Skeletal muscle satellite cell (primary cell): ENCODE measurements around the gene BICD1.

Source experiments
- H3K27me3 ChIP-seq: 2 replicates; pipeline ENCODE4 v1.7.0; 2013; ENCODE audit warnings: low read length; ENCODE audit not compliant: control insufficient read depth, insufficient read depth
- H3K36me3 ChIP-seq: 2 replicates; pipeline ENCODE4 v1.7.0; 2013; ENCODE audit warnings: mild to moderate bottlenecking, control low read depth, low read length; ENCODE audit not compliant: insufficient read depth
- H3K4me1 ChIP-seq: 2 replicates; pipeline ENCODE4 v1.7.0; 2013; ENCODE audit warnings: low read length; ENCODE audit not compliant: control insufficient read depth, insufficient read depth
- H3K4me2 ChIP-seq: 2 replicates; pipeline ENCODE4 v1.7.0; 2013; ENCODE audit warnings: mild to moderate bottlenecking, low read length
- H3K4me3 ChIP-seq: 2 replicates; pipeline ENCODE4 v1.7.0; 2013; ENCODE audit warnings: low read length
- H3K9ac ChIP-seq: 2 replicates; pipeline ENCODE4 v1.7.0; 2013; ENCODE audit warnings: mild to moderate bottlenecking, low read depth, low read length, moderate library complexity
- H3K9me3 ChIP-seq: replicated peaks from 2 replicates; pipeline ENCODE4 v1.7.0; 2013; ENCODE audit warnings: mild to moderate bottlenecking, control low read depth, low read length

The BICD1 gene

DNA sequence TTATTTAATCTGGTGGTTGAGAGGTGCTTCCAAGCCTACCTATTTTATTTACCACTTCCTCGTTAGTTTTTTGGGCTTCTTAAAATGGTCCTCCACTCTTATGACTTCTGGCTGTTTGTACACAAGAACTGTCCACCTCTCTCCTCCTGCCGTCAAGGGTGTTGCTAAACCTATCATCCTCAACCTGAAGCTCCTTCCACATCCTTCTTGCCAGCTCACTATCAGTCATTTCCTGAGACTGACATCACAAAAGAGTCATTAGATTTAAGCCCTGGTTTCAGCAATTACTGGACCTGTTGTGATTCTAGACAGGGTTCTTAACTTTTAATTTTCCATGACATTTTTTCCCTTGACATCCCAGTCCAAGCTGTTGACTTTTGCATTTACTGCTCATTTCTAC lies 91.9 kb downstream of the BICD1 start:
- H3K27me3 ChIP-seq, result no peaks in the 10 kb centered on the region
- H3K4me1 ChIP-seq, result peaks cover 7% of the 10 kb centered on the region
- peaks cover 4% of the 10 kb centered on the region for H3K9me3 ChIP-seq
- no peak overlapping the region for H3K4me3 ChIP-seq
- no peaks in the 10 kb centered on the region for H3K36me3 ChIP-seq
- no peak overlapping the region for H3K9ac ChIP-seq
- no peak overlapping the region for H3K4me2 ChIP-seq

DNA sequence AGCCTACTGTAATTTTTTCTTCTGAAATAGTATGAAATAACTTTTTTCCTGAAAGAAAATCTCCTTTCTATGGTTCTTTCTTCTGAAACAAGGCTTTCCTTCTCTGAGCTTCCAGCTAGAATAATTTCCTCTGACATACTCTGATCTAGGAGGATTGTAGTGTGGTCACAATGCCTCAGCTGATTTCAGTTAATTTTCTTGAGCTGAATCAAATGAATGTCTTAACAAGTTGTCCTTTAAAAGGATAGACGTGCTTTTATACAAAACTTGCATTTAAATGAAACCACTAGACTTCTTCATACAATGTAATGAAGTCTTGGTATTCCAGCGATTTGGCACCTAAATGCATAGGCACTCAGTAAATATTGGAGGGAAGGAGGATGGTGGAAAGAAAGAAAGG lies 94.4 kb downstream of the BICD1 start:
- Histone ChIP-seq H3K4me1 (peaks cover 7% of the 10 kb centered on the region), H3K36me3 (no peaks in the 10 kb centered on the region), H3K9me3 (no peaks in the 10 kb centered on the region), H3K4me2 (no peak overlapping the region), H3K27me3 (no peaks in the 10 kb centered on the region), H3K9ac (no peak overlapping the region), H3K4me3 (no peak overlapping the region)

DNA sequence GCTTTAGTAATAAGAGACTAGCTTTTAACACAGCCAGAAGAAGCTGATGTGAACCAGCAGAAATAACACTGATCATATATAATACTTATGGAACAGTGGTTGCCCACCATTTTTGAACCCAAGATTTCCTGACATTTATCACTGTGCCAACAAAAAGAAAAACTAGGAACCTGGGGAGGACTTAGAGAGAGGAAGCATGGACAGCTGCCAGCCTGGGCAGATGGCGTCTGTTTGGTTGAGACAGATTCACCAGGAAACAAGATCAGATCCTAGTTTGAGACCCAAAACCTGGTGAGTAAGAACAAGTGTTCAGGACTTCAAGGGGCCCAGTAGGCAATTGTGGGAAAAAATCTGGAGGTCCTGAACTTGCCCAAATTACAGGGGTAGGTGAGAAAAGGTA lies 95.3 kb downstream of the BICD1 start:
- Histone ChIP-seq H3K4me2 (no peak overlapping the region), H3K36me3 (no peaks in the 10 kb centered on the region), H3K9ac (no peak overlapping the region), H3K4me1 (peaks cover 7% of the 10 kb centered on the region), H3K4me3 (no peak overlapping the region), H3K9me3 (no peaks in the 10 kb centered on the region), H3K27me3 (no peaks in the 10 kb centered on the region)

DNA sequence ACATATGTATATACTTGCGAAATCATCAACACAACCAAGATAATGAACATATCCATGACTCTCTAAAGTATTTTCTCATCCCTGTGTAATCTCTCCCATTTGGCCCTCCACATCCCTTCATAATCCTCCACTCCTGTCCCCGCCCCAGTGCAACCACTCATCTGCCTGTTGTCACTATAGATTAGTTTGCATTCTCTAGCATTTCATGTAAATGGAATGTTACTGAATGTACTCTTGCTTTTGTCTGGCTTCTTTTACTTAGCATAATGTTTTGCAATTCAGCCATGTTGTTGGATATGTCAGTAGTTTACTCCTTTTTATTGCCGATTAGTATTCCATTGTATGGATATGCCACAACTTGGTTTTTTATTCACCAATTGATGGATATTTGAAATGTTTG lies 99.1 kb downstream of the BICD1 start:
- Histone ChIP-seq H3K4me2 (no peak overlapping the region), H3K9ac (no peak overlapping the region), H3K4me3 (no peak overlapping the region)

DNA sequence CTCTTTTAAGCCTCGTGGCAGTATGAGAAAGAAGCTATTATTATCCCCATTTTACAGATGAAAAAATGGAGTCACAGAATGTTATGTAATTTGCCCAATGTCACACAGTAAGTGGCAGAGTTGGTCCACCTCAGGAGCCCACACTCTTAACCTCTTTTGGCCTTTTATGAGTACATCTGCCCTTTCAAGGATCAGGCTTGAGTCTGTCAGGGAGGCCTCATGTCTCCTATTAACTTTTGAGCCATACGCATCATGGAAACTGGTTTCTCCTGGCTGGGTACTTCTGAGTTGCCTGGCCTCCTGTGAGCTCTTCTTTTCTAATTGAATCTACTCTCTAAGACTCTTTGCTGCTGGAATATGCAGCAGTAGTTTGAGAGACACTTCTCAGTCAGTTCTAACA lies 101.7 kb downstream of the BICD1 start:
- H3K4me2 ChIP-seq, result no peak overlapping the region
- H3K27me3 ChIP-seq, result no peaks in the 10 kb centered on the region
- H3K4me3 ChIP-seq, result no peak overlapping the region

More for the DNA sequence above, 99.1 kb downstream of the BICD1 start:
- Histone ChIP-seq H3K36me3 (no peaks in the 10 kb centered on the region), H3K27me3 (no peaks in the 10 kb centered on the region), H3K4me1 (no peaks in the 10 kb centered on the region), H3K9me3 (no peaks in the 10 kb centered on the region)

DNA sequence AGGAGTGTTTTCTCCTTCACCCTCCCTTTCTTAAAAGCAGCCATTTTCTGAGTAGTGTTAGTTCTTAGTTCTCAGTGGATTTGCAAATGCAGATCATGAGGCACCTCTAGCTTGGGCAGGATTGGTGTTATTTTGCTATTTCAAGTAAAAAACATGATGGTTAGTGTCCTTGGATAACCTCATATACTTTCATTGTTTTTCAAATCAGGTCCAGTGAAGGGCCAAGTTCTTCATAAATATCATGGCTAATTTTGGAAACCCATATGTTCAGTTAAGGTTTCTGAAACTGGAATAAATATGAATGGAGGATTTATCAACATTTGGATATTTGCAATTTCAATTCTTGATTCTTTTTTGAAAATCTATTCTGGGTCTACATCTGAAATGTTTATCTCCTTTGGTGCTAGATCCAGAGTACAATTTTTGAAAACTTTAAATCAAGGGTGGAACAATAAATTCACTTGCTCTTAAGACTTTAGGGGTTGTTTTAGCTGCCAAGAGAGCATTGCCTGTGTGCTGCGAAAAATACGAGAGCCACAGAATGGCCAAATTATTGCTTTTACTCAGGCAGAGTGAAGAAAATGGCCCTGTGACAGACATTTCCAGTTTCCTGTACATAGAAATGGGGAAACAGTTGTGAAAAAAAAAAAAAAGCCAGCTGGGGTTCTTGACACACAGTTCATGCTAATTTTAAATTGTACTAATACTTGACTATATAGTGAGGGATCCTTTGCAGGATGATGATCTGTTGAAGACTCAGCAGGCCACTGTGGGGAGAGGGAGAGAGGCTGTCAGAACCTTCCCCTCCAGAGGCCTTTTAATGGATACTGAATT lies 104.6 kb downstream of the BICD1 start:
- Histone ChIP-seq H3K4me1 (no peaks in the 10 kb centered on the region), H3K9ac (no peak overlapping the region), H3K4me3 (no peak overlapping the region), H3K36me3 (peaks cover 3% of the 10 kb centered on the region), H3K27me3 (no peaks in the 10 kb centered on the region), H3K9me3 (no peaks in the 10 kb centered on the region), H3K4me2 (no peak overlapping the region)

More for the DNA sequence above, 101.7 kb downstream of the BICD1 start:
- Histone ChIP-seq H3K9ac (no peak overlapping the region), H3K36me3 (no peaks in the 10 kb centered on the region), H3K4me1 (no peaks in the 10 kb centered on the region), H3K9me3 (no peaks in the 10 kb centered on the region)

DNA sequence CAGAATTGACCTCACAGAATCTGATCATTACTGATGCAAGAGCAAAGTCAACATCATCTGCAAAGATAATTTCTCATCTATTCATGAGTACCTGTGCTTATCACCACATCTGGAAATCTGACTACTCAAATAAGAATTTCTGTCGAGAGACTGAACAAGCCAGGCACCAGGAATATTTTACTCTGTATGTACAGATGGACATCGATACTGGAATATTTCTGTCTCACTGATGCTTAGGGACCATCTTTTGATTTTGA lies 105.2 kb downstream of the BICD1 start:
- Histone ChIP-seq H3K4me3 (no peak overlapping the region), H3K9ac (no peak overlapping the region), H3K36me3 (peaks cover 8% of the 10 kb centered on the region), H3K9me3 (no peaks in the 10 kb centered on the region), H3K27me3 (no peaks in the 10 kb centered on the region), H3K4me1 (no peaks in the 10 kb centered on the region), H3K4me2 (no peak overlapping the region)

DNA sequence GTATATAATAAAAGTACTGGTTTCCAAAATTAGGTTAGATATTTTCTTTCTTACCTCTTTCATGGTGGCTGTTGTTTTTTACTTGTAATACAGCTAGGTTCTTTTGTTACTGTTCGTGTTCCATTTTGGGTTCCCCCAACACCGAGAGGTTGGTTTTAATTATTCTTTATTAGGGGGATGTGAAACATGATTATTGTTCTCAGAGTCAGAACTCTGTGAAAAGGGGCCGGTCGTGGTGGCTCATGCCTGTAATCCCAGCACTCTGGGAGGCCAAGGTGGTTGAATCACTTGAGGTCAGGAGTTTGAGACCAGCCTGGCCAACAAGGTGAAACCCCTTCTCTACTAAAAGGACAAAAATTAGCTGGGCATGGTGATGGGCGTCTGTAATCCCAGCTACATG lies 108.1 kb downstream of the BICD1 start:
- H3K4me3 ChIP-seq, result no peak overlapping the region
- no peak overlapping the region for H3K9ac ChIP-seq
- H3K9me3 ChIP-seq, result no peaks in the 10 kb centered on the region
- H3K27me3 ChIP-seq, result no peaks in the 10 kb centered on the region
- H3K4me1 ChIP-seq, result peaks cover 8% of the 10 kb centered on the region
- peaks cover 18% of the 10 kb centered on the region for H3K36me3 ChIP-seq
- H3K4me2 ChIP-seq, result no peak overlapping the region

DNA sequence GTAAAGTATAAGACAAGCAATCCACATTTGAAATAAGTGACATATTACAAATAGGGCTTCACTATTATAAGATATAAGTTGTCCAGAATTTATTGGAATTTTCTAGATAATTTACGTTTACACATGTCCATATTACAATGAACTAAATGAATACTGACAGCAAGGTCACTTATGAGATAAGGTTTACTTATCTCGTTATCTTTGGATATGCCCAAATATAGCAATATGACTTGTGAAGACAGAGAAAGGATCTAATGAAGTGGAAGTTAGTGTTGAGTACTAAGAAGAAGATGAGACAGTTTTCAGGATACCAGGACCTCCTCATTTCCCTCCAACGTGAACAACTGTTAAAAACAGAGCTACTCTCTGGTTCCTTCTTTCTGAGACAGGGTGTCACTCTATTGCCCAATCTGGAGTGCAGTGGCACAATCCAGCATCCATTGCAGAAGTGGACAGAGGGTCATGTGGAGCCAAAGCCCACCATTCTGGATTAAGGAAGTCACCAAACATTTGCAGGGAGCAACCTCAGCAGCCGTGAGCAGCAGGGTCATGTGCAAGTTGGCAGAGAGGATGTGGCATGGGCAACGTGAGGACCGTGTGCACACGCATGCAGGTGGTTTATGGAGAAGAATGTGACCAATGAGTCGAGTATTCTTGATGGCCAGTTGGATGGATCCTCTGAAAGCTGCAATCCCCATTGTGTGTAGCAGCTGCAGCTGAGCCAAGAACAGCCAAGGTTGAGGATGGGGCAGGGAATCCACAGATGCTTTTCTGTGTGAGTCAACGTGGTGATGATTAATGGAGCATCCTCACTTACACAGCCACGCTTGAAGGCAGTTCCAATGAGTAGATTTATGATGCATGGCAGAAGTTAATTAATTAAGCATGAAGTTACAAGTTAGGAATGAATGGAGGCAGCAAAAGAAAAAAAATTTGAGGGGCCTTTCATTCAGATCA lies 111.0 kb downstream of the BICD1 start:
- Histone ChIP-seq H3K4me3 (no peak overlapping the region), H3K36me3 (peaks cover 18% of the 10 kb centered on the region), H3K4me1 (peaks cover 8% of the 10 kb centered on the region), H3K4me2 (peak overlapping the region; percentile 8), H3K27me3 (no peaks in the 10 kb centered on the region), H3K9ac (no peak overlapping the region), H3K9me3 (no peaks in the 10 kb centered on the region)

DNA sequence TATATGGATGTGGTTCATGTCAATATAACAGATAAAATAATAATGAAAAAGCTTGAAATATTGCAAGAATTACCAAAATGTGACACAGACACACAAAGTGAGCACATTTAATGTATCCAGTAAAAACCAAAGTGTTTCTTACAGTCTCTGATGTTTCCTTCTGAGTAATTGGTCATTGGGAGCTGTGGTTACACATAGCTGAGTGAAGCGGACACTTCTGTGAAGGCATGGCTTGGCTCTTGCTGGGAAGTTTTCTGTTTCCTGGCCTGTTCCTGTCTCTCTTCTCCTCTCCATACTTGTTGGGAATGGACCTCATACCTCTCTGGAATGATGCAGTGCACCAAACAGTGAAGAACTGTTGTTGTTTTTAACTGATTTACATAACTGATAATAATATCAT lies 117.3 kb downstream of the BICD1 start:
- H3K9ac ChIP-seq, result no peak overlapping the region
- no peak overlapping the region for H3K4me3 ChIP-seq
- no peaks in the 10 kb centered on the region for H3K27me3 ChIP-seq
- H3K4me2 ChIP-seq, result no peak overlapping the region
- no peaks in the 10 kb centered on the region for H3K36me3 ChIP-seq
- no peaks in the 10 kb centered on the region for H3K9me3 ChIP-seq
- no peaks in the 10 kb centered on the region for H3K4me1 ChIP-seq

DNA sequence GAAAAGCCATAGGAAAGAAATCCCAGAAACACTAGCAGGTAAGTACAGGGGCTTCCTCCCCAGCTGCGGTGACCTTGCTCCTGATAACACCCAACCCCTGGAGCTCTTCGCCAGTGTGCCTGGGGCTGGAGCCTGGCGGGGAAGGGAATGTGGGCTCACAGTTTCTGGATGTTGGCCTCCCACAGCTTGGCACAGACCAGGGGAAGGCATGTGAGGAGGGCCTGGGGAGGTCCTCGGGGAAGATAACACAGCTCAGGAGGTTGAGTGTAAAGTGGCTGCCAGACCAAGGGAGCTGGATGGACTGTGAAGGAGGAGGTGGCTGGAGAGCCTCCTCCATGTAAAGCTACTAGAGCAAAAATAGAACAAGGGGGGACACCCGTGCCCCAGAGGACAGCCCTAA lies 120.1 kb downstream of the BICD1 start:
- no peaks in the 10 kb centered on the region for H3K4me1 ChIP-seq
- no peaks in the 10 kb centered on the region for H3K27me3 ChIP-seq
- H3K9me3 ChIP-seq, result no peaks in the 10 kb centered on the region
- H3K9ac ChIP-seq, result no peak overlapping the region
- no peak overlapping the region for H3K4me2 ChIP-seq
- H3K4me3 ChIP-seq, result no peak overlapping the region
- no peaks in the 10 kb centered on the region for H3K36me3 ChIP-seq
